Measurements from ENCODE around the gene IL5.

Gene IL5

GRCh38 chr5:132540764-132541163, 2.6 kb downstream of the IL5 start:
- no peak for DNase-seq
- TF ChIP-seq CTCF (IDR thresholded peaks at IDR 0.05; ENCODE audit: low read depth, low read length): no peak
- Histone ChIP-seq H3K4me3 (ENCODE audit: low read depth, low read length) (no peak overlapping the region), H3K9me3 (no peaks in the 10 kb centered on the region), H3K27me3 (no peaks in the 10 kb centered on the region), H3K36me3 (no peaks in the 10 kb centered on the region), H3K4me1 (peaks cover 8% of the 10 kb centered on the region)

GRCh38 chr5:132540149-132540548, 3.2 kb downstream of the IL5 start:
- Histone ChIP-seq H3K4me3 (ENCODE audit: low read depth, low read length) (no peak overlapping the region), H3K4me1 (peaks cover 8% of the 10 kb centered on the region), H3K9me3 (no peaks in the 10 kb centered on the region), H3K27me3 (no peaks in the 10 kb centered on the region), H3K36me3 (no peaks in the 10 kb centered on the region)
- no peak for DNase-seq
- no peak for TF ChIP-seq CTCF (IDR thresholded peaks at IDR 0.05; ENCODE audit: low read depth, low read length)

GRCh38 chr5:132539716-132540115, 3.6 kb downstream of the IL5 start:
- DNase-seq: no peak
- Histone ChIP-seq H3K4me1 (peaks cover 8% of the 10 kb centered on the region), H3K36me3 (no peaks in the 10 kb centered on the region), H3K4me3 (ENCODE audit: low read depth, low read length) (no peak overlapping the region), H3K9me3 (no peaks in the 10 kb centered on the region), H3K27me3 (no peaks in the 10 kb centered on the region)
- TF ChIP-seq CTCF (IDR thresholded peaks at IDR 0.05; ENCODE audit: low read depth, low read length): no peak

- no peaks in the 10 kb centered on the region for H3K9me3 ChIP-seq
- no peaks in the 10 kb centered on the region for H3K36me3 ChIP-seq
- TF ChIP-seq CTCF (IDR thresholded peaks at IDR 0.05; ENCODE audit: low read depth, low read length): no peak
- DNase-seq: no peak
- H3K4me1 ChIP-seq: no peaks in the 10 kb centered on the region; the same call in 1 of the 2 replicates
- H3K4me3 ChIP-seq (ENCODE audit: low read depth, low read length): no peak overlapping the region
- no peaks in the 10 kb centered on the region for H3K27me3 ChIP-seq
Observed at GRCh38 chr5:132530946-132531345, 12.4 kb downstream of the IL5 start.

GRCh38 chr5:132528866-132529634, 14.3 kb downstream of the IL5 start:
- H3K27me3 ChIP-seq: no peaks in the 10 kb centered on the region
- no peak for DNase-seq

More at GRCh38 chr5:132528866-132529634, 14.3 kb downstream of the IL5 start:
- no peaks in the 10 kb centered on the region for H3K9me3 ChIP-seq
- H3K36me3 ChIP-seq: no peaks in the 10 kb centered on the region
- H3K4me1 ChIP-seq: no peaks in the 10 kb centered on the region; the same call in 1 of the 2 replicates
- no peak for TF ChIP-seq CTCF (IDR thresholded peaks at IDR 0.05; ENCODE audit: low read depth, low read length)
- no peak overlapping the region for H3K4me3 ChIP-seq (ENCODE audit: low read depth, low read length)

Data from BE2C (cell line).